Motor neuron (in vitro differentiated cells): ENCODE measurements around the gene KIF26A. TPM values are rescaled to one million over a fixed set of nuclear protein-coding genes. Genes with fewer than 3 reads are reported as not detected.

ENCODE experiments used
- ATAC-seq, 8 experiments: fragments of 200-7000 bp; cut with Tn5 transposase; replicated peaks in 6 of 8; 2 replicates each; pipeline ENCODE4 v1.8.0; 2021; ENCODE audit warnings: mild to moderate bottlenecking in 8 of 8, moderate library complexity in 8 of 8
- H3K27ac ChIP-seq, 2 donors: fragments of 250-450 bp; sonication (Bioruptor Pico); 2 replicates each; pipeline ENCODE4 v1.9.0; 2021; ENCODE audit warnings: antibody characterized with exemption in 2 of 2, mild to moderate bottlenecking in 2 of 2, moderate library complexity in 1 of 2
- H3K4me1 ChIP-seq, 2 donors: fragments of 250-450 bp; sonication (Bioruptor Pico); replicated peaks in 1 of 2; 2 replicates each; pipeline ENCODE4 v1.6.1; 2021; ENCODE audit warnings: antibody characterized with exemption in 2 of 2, mild to moderate bottlenecking in 2 of 2, moderate library complexity in 1 of 2
- H3K4me3 ChIP-seq, 5 donors: fragments of 250-450 bp; sonication (Bioruptor Pico); 2 replicates each; pipeline ENCODE4 v1.9.0; 2021; ENCODE audit warnings: antibody characterized with exemption in 5 of 5, mild to moderate bottlenecking in 5 of 5, moderate library complexity in 4 of 5
- WGBS, 10 experiments: fragments of 450-650 bp; shearing (Covaris generic); methylation state at CpG; one replicate each; pipeline ENCODE4 v1.0.0; 2022; 5-methylcytosine and 5-hydroxymethylcytosine counted together
- in situ Hi-C, 9 experiments: fragments of 400-800 bp; cut with MboI; loops; one replicate each; pipeline ENCODE4 v1.15.0; 2021; ENCODE audit warnings: low sequenced_read_pairs in 9 of 9, low pct_unique_long_range_greater_than_20kb in 2 of 9; ENCODE audit not compliant: unreplicated experiment in 9 of 9
- total RNA-seq, 8 experiments: library from RNA; unstranded; fragments of 300-600 nt; gene quantifications; 2 replicates each; pipeline versions ENCODE4 v1.2.3 to v1.2.4, GENCODE V29; 2022

The KIF26A gene
- total RNA-seq: 10 to 100 TPM in 4 of 8 experiments, 1 to 10 TPM in 1, under 1 TPM in 3; 0.20 to 14.2 (median 8.2) TPM

GRCh38 chr14:104138098-104138717, at the start of gene KIF26A:
Gene KIF26A (plus strand): TSS chr14:104138587. CDS start chr14:104138723, 136 bp downstream.
- ATAC-seq: peak in 6 of 8 experiments; percentile 13 to 49 (median 16)
- in situ Hi-C loops: loop anchor here in 4 of 9 experiments (25.0 kb wide), 2 partner anchors 424 to 499 kb away; no protein-coding TSS in a partner anchor
- WGBS, 10 experiments: 0% methylated on average over 7 of the region's 77 CpGs; no CpG with 5 or more reads in 9 of the 10 experiments
- Histone ChIP-seq H3K4me3 (peak within 1 kb of the TSS; percentile 60 to 85 (median 66)), H3K27ac (peak within 1 kb of the TSS; percentile 44 to 60), H3K4me1 (peaks cover 43 to 46% of the 10 kb centered on the region in 2 donors)

GRCh38 chr14:104090071-104090748, 48.2 kb upstream of the KIF26A start:
- in situ Hi-C loops: loop anchor here in 2 of 9 experiments (25.0 kb wide), 1 partner anchor 547 kb away; no protein-coding TSS in a partner anchor
- H3K4me3 ChIP-seq: no peak overlapping the region
- 80 to 100% (median 95%) methylated on average over 1 to 8 of the region's 20 CpGs; no CpG with 5 or more reads in 2 of the 10 experiments for WGBS, 10 experiments
- no peak for ATAC-seq
- H3K27ac ChIP-seq: no peak overlapping the region
- H3K4me1 ChIP-seq: peaks cover 20 to 40% of the 10 kb centered on the region in 2 donors

- Histone ChIP-seq H3K27ac (no peak overlapping the region), H3K4me3 (no peak overlapping the region), H3K4me1 (peaks cover 20 to 34% of the 10 kb centered on the region in 2 donors)
- WGBS, 10 experiments: 15 to 100% (median 57%) methylated on average over 1 to 11 of the region's 26 CpGs; no CpG with 5 or more reads in 5 of the 10 experiments
- ATAC-seq: no peak
- in situ Hi-C loops: loop anchor here in 2 of 9 experiments (25.0 kb wide), 1 partner anchor 546 kb away; no protein-coding TSS in a partner anchor
Measured at GRCh38 chr14:104091061-104091926, 47.1 kb upstream of the KIF26A start.

- in situ Hi-C loops: loop anchor here in 2 of 9 experiments (25.0 kb wide), 1 partner anchor 545 kb away; no protein-coding TSS in a partner anchor
- Histone ChIP-seq H3K4me3 (no peak overlapping the region), H3K4me1 (peaks cover 16 to 25% of the 10 kb centered on the region in 2 donors), H3K27ac (no peak overlapping the region)
- ATAC-seq: no peak
- 40 to 100% (median 60%) methylated on average over 1 to 3 of the region's 23 CpGs; no CpG with 5 or more reads in 4 of the 10 experiments for WGBS, 10 experiments
Measured at GRCh38 chr14:104091927-104092771, 46.2 kb upstream of the KIF26A start.

- Histone ChIP-seq H3K27ac (no peak overlapping the region), H3K4me1 (peaks cover 8 to 17% of the 10 kb centered on the region in 2 donors), H3K4me3 (no peak overlapping the region)
- in situ Hi-C loops: loop anchor here in 2 of 9 experiments (25.0 kb wide), 1 partner anchor 544 kb away; no protein-coding TSS in a partner anchor
- ATAC-seq: no peak
- WGBS, 10 experiments: 62 to 100% methylated on average over 1 to 2 of the region's 11 CpGs; no CpG with 5 or more reads in 8 of the 10 experiments
Measured at GRCh38 chr14:104092931-104093365, 45.4 kb upstream of the KIF26A start.

- WGBS, 10 experiments: 100% methylated on average over 1 of the region's 18 CpGs; no CpG with 5 or more reads in 9 of the 10 experiments
- Histone ChIP-seq H3K4me3 (no peak overlapping the region), H3K4me1 (peaks cover 3 to 11% of the 10 kb centered on the region in 2 donors), H3K27ac (no peak overlapping the region)
- in situ Hi-C loops: loop anchor here in 2 of 9 experiments (25.0 kb wide), 1 partner anchor 544 kb away; no protein-coding TSS in a partner anchor
- peak in 5 of 8 experiments; percentile 3 to 43 (median 31) for ATAC-seq
Measured at GRCh38 chr14:104093366-104094055, 44.9 kb upstream of the KIF26A start.

- peak in 2 of 8 experiments; percentile 9 to 15 for ATAC-seq
- no peak overlapping the region for H3K27ac ChIP-seq
- H3K4me1 ChIP-seq: peaks cover 3 to 11% of the 10 kb centered on the region in 2 donors
- in situ Hi-C loops: loop anchor here in 2 of 9 experiments (25.0 kb wide), 1 partner anchor 543 kb away; no protein-coding TSS in a partner anchor
- H3K4me3 ChIP-seq: no peak overlapping the region
- WGBS, 10 experiments: 0 to 90% (median 46%) methylated on average over 1 to 4 of the region's 20 CpGs; no CpG with 5 or more reads in 5 of the 10 experiments
Measured at GRCh38 chr14:104094056-104094708, 44.2 kb upstream of the KIF26A start.

GRCh38 chr14:104094709-104095425, 43.5 kb upstream of the KIF26A start:
- peak; percentile 47 to 91 (median 86) for ATAC-seq
- Histone ChIP-seq H3K27ac (no peak overlapping the region), H3K4me1 (peaks cover 3 to 17% of the 10 kb centered on the region in 2 donors), H3K4me3 (no peak overlapping the region)
- 22 to 82% (median 63%) methylated on average over 3 to 17 of the region's 35 CpGs; no CpG with 5 or more reads in 7 of the 10 experiments for WGBS, 10 experiments
- in situ Hi-C loops: loop anchor here in 2 of 9 experiments (25.0 kb wide), 1 partner anchor 542 kb away; no protein-coding TSS in a partner anchor

- peaks cover 3 to 18% of the 10 kb centered on the region in 2 donors for H3K4me1 ChIP-seq
- no peak overlapping the region for H3K4me3 ChIP-seq
- in situ Hi-C loops: loop anchor here in 2 of 9 experiments (25.0 kb wide), 1 partner anchor 542 kb away; no protein-coding TSS in a partner anchor
- ATAC-seq: no peak
- 0 to 100% (median 78%) methylated on average over 1 to 9 of the region's 31 CpGs; no CpG with 5 or more reads in 4 of the 10 experiments for WGBS, 10 experiments
- H3K27ac ChIP-seq: no peak overlapping the region
Measured at GRCh38 chr14:104095426-104096310, 42.7 kb upstream of the KIF26A start.
